Keratinocyte (primary cell): ENCODE results near the gene SLC26A9. TPM values are rescaled to one million over a fixed set of nuclear protein-coding genes. Genes with fewer than 3 reads are reported as not detected.

Source experiments
- DNase-seq: peaks from one replicate; pipeline ENCODE4 v3.0.0-alpha.2; 2011; ENCODE audit warnings: low read depth, missing footprints, low spot score
- FAIRE-seq: peaks from 2 replicates; lab custom pipeline; 2011; peaks lifted over from hg19 to GRCh38; lab: Jason Lieb, UNC
- H2AFZ ChIP-seq: 2 replicates; pipeline ENCODE4 v1.6.0; 2012; ENCODE audit warnings: low read length, control low read depth, inconsistent platforms; ENCODE audit not compliant: control insufficient read depth
- H3K27ac ChIP-seq: 2 replicates; pipeline ENCODE4 v1.5.1; 2011; ENCODE audit warnings: low read length; ENCODE audit not compliant: control insufficient read depth, insufficient read depth
- H3K27me3 ChIP-seq: 3 replicates; pipeline ENCODE4 v1.6.0; 2011; ENCODE audit warnings: low read length; ENCODE audit not compliant: control insufficient read depth, insufficient read depth; ENCODE audit errors: extremely low read depth
- H3K36me3 ChIP-seq, 2 experiments: 2 replicates in 1 of 2; 3 replicates in 1 of 2; pipeline ENCODE4 v1.5.1; 2011; ENCODE audit warnings: low read length in 2 of 2, mild to moderate bottlenecking in 1 of 2; ENCODE audit not compliant: control insufficient read depth in 2 of 2, insufficient read depth in 2 of 2; ENCODE audit errors: extremely low read depth in 1 of 2
- H3K4me1 ChIP-seq: 3 replicates; pipeline ENCODE4 v1.5.1; 2011; ENCODE audit warnings: low read length; ENCODE audit not compliant: control insufficient read depth, insufficient read depth; ENCODE audit errors: extremely low read depth
- H3K4me2 ChIP-seq: 3 replicates; pipeline ENCODE4 v1.6.0; 2011; ENCODE audit warnings: low read depth, low read length; ENCODE audit not compliant: control insufficient read depth, insufficient read depth; ENCODE audit errors: extremely low read depth
- H3K4me3 ChIP-seq, 3 experiments: fragments of 200-600 bp in 1 of 3; sonication (generic) in 1 of 3; 2 replicates in 2 of 3; 3 replicates in 1 of 3; pipeline ENCODE4 v1.5.1; 2011 to 2016; ENCODE audit warnings: low read length in 3 of 3, mild to moderate bottlenecking in 3 of 3, control low read depth in 2 of 3, inconsistent platforms in 1 of 3, low read depth in 1 of 3, mixed read lengths in 1 of 3, mixed run types in 1 of 3, moderate library complexity in 1 of 3; ENCODE audit not compliant: control insufficient read depth in 2 of 3, insufficient read depth in 2 of 3; ENCODE audit errors: extremely low read depth in 1 of 3
- H3K79me2 ChIP-seq: 2 replicates; pipeline ENCODE4 v1.6.0; 2012; ENCODE audit warnings: low read length; ENCODE audit not compliant: control insufficient read depth, insufficient read depth
- H3K9ac ChIP-seq: 3 replicates; pipeline ENCODE4 v1.6.0; 2011; ENCODE audit warnings: low read length; ENCODE audit not compliant: control insufficient read depth, insufficient read depth; ENCODE audit errors: extremely low read depth
- H3K9me1 ChIP-seq: 3 replicates; pipeline ENCODE4 v1.6.0; 2011; ENCODE audit warnings: low read length; ENCODE audit not compliant: control insufficient read depth, insufficient read depth; ENCODE audit errors: extremely low read depth
- H3K9me3 ChIP-seq: 2 replicates; pipeline ENCODE4 v1.5.1; 2012; ENCODE audit warnings: low read depth, low read length; ENCODE audit not compliant: control insufficient read depth
- H4K20me1 ChIP-seq: 3 replicates; pipeline ENCODE4 v1.6.0; 2011; ENCODE audit warnings: low read length; ENCODE audit not compliant: control insufficient read depth, insufficient read depth; ENCODE audit errors: extremely low read depth
- CTCF ChIP-seq, 3 experiments: IDR thresholded peaks in 1 of 3; conservative IDR thresholded peaks in 1 of 3; optimal IDR thresholded peaks in 1 of 3; 2 replicates in 2 of 3; 3 replicates in 1 of 3; pipeline versions ENCODE3 to v1.5.1; 2011; ENCODE audit warnings: low read length in 3 of 3, mild to moderate bottlenecking in 3 of 3, moderate library complexity in 2 of 3, control low read depth in 1 of 3, inconsistent platforms in 1 of 3; ENCODE audit not compliant: insufficient read depth in 2 of 3; ENCODE audit errors: extremely low read depth in 1 of 3
- EZH2 ChIP-seq: IDR thresholded peaks from one replicate; pipeline ENCODE4 v1.6.1; 2012; ENCODE audit warnings: inconsistent platforms, mild to moderate bottlenecking, low read length, moderate library complexity
- dilution Hi-C: fragments of 300-500 bp; cut with MboI; formaldehyde crosslinking; loops from one replicate; pipeline ENCODE4 v1.7.0; 2020; ENCODE audit warnings: low sequenced_read_pairs; ENCODE audit not compliant: extremely low pct_ligation_motif_present
- polyA plus RNA-seq, 5 experiments: library from polyadenylated mRNA; depleted of rRNA in 3 of 5; stranded (reverse) in 3 of 5; stranded (forward) in 1 of 5; unstranded in 1 of 5; fragments of >200 nt; gene quantifications; 1 replicate in 1 of 5; 2 replicates in 3 of 5; 3 replicates in 1 of 5; pipeline versions ENCODE4 v1.2.1 to v1.2.3, GENCODE V29; 2011 to 2012; ENCODE audit warnings: missing spikeins in 2 of 5, low read depth in 1 of 5, low replicate concordance in 1 of 5

SLC26A9 gene
- polyA plus RNA-seq, 1 donor (not counting 4 experiments of a cell fraction or from before 2014, with no cell fraction given), result 0.03 TPM

GRCh38 chr1:205991237-205991636 lies 48.0 kb upstream of the SLC26A9 start:
- Histone ChIP-seq H3K79me2 (no peaks in the 10 kb centered on the region), H3K9me1 (no peaks in the 10 kb centered on the region), H3K27ac (no peak overlapping the region), H4K20me1 (no peaks in the 10 kb centered on the region), H3K4me2 (no peak overlapping the region), H3K36me3 (peaks cover 21 to 33% of the 10 kb centered on the region in 2 experiments), H3K9ac (no peak overlapping the region), H3K27me3 (no peaks in the 10 kb centered on the region), H2AFZ (no peak overlapping the region), H3K4me3 (no peak overlapping the region), H3K4me1 (no peaks in the 10 kb centered on the region), H3K9me3 (no peaks in the 10 kb centered on the region)
- FAIRE-seq, result no peak
- dilution Hi-C loops, result no loop called here
- TF ChIP-seq CTCF (optimal IDR thresholded peaks at IDR 0.05 in 1 of 3, IDR thresholded peaks at IDR 0.05 in 1 of 3, conservative IDR thresholded peaks at IDR 0.05 in 1 of 3; ENCODE audit: extremely low read depth in 1 of 3, insufficient read depth in 2 of 3, low read length in 3 of 3), result no peak
- no peak for TF ChIP-seq EZH2
- no peak for DNase-seq

GRCh38 chr1:205990226-205990625 lies 47.0 kb upstream of the SLC26A9 start:
- Histone ChIP-seq H3K4me1 (peaks cover 2% of the 10 kb centered on the region), H2AFZ (no peak overlapping the region), H3K9me1 (no peaks in the 10 kb centered on the region), H3K27me3 (no peaks in the 10 kb centered on the region), H3K9ac (no peak overlapping the region), H3K36me3 (peaks cover 18 to 32% of the 10 kb centered on the region in 2 experiments), H3K4me3 (no peak overlapping the region), H3K79me2 (no peaks in the 10 kb centered on the region), H3K4me2 (no peak overlapping the region), H3K27ac (no peak overlapping the region), H4K20me1 (no peaks in the 10 kb centered on the region), H3K9me3 (no peaks in the 10 kb centered on the region)
- FAIRE-seq (no peak), DNase-seq (no peak)
- dilution Hi-C loops, result no loop called here
- TF ChIP-seq EZH2, result no peak
- no peak for TF ChIP-seq CTCF (optimal IDR thresholded peaks at IDR 0.05 in 1 of 3, IDR thresholded peaks at IDR 0.05 in 1 of 3, conservative IDR thresholded peaks at IDR 0.05 in 1 of 3; ENCODE audit: extremely low read depth in 1 of 3, insufficient read depth in 2 of 3, low read length in 3 of 3)
